Measurements from ENCODE around the gene MEIS2.

Gene MEIS2

GRCh38 chr15:37072181-37072580 lies 28.2 kb downstream of the MEIS2 start:
- DNase-seq, result no peak

DNA sequence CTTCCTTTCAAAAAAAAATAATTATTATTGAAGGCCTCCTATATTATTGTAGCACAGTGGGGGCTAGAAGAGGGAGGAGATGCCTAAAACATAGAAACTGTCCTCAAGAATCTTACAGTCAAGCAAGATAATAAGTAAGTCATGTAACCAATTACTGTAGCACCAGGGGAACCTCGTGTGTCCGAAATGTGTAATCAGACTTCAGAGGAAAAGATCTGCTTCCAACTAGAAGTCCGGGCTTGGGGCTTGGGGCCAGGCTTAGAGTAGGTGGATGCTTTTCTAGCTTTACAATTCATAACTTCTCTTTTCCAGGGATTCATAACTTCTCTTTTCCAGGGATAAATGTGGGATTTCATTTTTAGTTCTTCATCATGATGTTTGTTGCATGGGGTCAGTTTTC lies 29.2 kb downstream of the MEIS2 start:
- DNase-seq, result no peak

DNA sequence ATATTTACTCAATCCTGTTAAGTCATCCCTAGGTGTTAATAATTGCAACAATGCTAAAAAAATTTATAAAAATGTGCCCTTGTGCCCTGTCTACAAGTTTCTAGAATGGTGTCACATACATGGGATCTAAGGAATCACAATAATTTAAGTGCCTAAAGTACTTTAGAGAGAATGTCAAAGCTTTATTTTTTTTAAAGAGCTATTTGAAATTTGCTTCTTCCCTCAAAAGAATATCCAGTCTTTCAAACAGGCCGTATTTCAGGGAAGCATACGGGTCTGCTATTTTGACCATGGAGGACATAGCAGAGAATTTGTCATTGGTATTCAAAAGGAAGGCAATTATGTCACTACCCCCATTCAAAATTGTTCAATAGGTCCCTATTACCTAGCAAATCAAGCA lies 29.7 kb downstream of the MEIS2 start:
- no peak for DNase-seq

GRCh38 chr15:37061996-37062395 lies 38.4 kb downstream of the MEIS2 start:
- no peak for DNase-seq

- DNase-seq, result no peak
Observed at GRCh38 chr15:37059086-37059485, 41.3 kb downstream of the MEIS2 start.

- DNase-seq, result no peak
Observed at GRCh38 chr15:37058316-37058985, 41.9 kb downstream of the MEIS2 start.

DNA sequence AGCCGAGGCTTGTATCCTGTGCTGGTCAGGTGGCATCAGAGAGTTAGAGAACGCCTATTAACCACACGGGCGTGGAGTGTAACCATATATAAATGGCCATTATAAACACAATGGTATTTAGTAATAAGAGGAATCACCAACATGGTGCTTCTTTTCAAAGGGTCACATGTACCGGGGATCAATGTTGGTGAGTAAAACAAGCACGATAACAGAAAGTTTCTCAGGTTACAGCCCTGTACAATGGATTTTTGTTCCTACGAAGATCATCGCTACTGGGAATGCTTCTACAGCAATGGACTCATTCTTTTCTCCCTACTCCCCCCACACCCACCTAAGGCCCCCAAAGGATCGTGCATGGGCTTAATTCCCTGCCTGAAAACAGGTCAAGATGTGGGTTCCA lies 42.5 kb downstream of the MEIS2 start:
- no peak for DNase-seq

DNA sequence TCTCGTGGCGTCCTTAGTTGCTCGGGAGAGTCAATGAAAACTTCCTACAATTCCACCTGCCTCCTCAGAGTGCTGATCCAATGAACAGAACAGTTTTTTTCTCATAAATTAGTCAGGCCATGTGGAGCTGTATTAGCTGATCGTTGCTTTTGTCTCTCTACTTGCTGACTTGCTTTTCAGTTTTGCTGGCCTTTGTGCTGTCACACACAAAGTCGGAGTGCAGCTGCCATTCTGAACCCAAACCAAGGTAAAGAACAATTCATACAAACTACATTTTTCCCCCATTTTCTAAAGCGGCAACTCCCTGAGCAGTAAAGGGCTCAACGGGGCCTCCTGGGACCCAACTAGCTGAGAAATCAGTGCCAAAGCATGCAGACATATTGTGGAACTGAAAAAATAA lies 43.1 kb downstream of the MEIS2 start:
- DNase-seq, result no peak

DNA sequence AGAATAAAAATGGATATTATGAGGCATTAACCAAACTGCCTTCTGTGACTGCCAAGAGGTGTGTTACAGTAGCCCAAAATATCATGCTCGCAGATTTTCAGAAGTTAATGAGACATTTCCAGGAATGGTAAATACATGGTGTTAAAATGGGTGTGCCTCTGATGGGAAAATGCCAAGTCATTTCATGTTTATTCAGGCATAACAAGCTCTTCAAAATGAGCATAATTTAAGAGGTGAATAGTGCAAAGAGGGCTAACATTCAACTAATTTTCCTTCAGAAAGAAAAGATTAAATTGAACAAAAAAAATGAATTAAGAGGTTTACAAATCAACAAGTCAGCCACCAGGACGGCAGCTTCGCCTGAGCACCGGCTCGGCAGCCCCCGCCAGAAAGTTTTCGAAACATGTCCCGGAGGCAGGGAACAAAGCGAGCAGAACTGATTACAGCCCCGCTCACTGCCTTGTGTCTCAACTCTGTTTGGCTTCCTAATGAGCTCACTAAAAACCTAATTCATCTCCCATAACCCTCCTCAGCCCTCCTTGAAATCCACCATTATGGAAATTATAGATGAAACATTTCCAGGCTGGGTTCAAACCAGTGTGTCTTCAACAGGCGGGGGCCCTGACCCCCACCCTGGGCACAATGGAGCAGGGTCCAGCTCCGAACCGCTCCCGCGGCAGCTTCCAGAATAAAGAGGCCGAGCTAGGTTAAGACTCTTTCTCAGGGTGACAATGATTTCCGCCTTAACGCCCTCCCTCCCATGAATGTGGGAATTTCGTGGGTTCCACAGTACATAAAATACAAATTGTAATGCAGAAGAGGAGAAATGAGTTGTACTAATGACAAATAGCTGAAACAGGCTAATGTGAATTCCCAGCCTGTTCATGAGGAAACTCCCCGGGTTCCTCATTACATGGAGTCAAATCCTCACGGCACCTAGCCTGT lies 43.9 kb downstream of the MEIS2 start:
- DNase-seq, result no peak

DNA sequence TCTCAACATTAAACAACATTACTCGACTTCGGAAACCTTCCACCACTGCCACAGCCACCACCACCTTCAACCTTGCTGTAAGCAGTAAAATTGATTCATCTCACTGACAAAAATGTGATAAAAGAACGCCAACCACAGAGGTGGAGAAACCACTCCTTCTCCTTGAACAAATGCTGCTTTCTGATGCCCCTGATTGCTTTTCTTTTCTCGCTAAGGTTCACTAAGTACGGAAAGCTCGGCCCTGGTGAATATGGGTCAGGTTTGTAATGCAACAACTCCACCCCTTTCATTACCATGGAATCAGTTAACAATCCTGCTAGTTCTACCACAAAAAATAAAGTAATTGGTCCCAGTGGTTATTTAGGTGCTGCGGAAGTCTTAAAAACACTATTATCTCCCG lies 44.9 kb downstream of the MEIS2 start:
- no peak for DNase-seq

DNA sequence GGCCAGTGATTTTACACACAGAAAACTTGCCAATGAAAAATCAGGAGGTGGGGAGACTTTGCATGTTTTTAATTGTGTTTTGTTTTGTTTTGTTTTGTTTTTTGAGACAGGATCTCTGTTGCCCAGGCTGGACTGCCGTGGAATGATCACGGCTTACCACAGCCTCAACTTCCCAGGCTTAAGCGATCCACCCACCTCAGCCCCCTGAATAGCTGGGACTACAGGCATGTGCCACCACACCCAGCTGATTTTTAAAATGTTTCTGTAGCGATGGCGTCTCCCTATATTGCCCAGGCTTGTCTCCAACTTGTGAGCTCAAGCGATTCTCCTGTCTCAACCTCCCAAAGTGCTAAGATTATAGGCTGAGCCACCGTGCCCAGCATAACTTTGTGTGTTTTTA lies 46.0 kb downstream of the MEIS2 start:
- DNase-seq, result no peak

DNA sequence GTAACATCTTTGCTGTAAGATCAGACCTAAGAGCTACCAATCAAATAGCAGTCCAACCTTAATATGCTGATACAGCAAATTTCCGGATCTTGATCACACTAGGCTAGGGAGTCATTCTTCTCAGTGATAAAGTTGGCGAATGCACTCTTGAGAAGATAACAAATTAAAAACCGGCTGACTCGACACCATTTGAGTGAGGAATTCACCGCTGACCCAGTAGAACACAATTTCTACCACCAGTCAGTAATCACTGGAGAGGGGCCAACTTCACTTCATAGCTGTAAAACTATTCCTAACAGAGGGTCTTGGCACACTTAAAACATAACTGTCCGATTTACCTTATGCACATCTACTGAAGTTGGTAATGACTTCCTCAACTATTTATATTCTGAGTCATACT lies 47.2 kb downstream of the MEIS2 start:
- DNase-seq, result no peak

GRCh38 chr15:37050345-37050744 lies 50.0 kb downstream of the MEIS2 start:
- DNase-seq, result no peak

DNA sequence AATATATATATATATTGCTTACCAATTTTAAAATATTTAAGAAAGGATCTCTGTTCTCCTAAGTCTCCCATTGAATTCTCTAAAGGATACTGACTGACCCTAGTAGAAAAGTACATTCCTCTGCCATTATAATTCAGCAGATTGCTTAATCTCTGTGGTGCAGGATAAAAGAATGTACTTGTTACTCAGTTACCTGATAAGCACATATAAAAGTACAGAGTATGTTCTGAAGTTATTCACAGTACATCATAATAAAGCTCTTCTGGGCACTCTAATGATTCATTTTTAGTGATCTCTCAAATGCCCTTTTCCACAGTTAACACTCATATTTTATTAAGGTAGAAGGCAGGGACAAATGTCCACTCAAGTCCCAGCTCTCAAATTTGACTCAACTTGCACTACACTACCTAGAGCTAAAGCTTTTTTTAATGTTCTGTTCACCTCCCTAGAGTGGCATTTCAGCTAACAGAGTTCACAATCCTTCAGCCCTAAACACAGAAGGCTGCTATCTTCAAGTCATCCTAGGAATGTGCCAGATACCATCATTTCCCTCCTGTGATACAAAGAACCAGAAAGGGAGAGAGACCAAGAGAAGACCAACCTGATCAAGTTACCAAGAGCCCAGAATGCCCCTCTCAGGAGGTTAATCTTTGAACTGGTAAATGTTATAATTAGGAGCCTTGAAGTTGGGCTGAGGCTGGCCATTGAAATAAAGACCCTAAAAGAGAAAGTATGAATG lies 53.3 kb downstream of the MEIS2 start:
- no peak for DNase-seq

DNA sequence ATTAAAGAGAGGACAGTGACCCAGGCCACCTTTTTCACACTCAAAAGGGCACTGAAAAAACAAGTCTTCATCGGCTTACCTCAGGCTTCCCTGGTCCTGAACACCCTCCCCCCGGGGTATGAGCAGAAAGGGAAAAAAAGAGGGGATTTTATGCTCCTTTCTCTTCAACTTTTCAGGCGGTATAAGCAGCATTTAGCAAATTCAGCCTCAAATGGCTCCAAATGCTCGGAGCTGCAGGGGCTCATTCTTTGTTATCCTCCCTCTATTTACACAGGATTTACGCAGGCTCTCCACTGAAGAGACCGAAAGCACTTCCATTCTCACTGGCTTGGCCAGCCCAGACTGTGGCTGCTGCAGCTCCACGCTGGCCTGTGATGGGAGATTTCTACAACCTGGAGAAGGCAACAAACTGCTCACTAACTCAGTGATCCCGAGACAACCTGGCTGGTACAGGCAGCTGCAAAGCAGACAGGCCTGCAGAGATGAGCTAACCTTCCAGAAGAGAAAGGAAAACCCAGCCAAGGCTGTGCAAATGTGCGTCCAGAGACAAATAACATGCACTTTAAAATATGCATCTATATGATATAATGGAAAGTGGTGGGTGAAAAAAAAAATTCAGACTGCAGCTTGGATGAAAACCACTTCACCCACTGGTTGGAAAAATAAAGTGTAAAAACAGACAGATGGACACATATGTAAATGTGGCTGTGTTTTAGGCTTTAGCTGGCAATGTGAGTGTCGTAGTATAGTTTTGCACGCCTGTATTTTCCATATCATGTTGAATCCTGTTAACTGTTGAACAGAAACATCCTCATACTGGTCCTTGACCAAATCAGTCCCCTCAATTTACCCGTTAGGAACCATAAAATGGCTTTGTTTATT lies 54.2 kb downstream of the MEIS2 start:
- no peak for DNase-seq

DNA sequence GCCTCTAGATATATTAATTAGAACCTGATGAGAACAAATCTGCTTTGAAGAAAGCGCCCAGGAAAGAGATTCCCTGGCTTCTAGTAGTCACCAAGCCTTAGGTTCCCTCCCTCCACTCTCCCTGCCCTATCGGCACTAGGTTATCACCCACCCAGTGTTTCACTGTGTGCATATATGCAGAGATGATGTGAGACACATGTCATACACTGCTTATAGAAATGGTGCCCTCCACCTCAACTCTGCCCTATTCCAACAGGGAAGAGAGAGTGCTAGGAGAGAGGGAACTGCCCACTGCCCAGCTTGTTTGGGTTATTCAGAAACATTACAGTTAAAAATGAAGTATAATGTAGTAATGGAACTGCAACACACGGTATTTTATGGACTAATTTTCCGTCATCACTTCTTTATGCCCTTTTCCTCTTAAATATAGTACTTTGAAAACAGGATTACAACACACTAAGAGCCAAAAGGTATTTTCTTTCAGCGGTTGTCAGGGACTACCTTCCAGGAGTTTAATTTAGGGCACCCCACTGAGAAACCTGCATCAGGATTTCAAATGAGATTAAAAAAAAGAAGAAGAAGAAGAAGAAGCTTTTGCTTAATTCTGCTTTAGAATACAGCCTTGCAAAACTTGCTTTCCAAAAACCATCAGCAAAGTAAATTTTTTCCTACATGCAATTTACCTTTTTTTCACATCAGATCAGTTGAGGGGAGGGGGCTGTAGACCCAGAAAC lies 55.3 kb downstream of the MEIS2 start:
- no peak for DNase-seq

DNA sequence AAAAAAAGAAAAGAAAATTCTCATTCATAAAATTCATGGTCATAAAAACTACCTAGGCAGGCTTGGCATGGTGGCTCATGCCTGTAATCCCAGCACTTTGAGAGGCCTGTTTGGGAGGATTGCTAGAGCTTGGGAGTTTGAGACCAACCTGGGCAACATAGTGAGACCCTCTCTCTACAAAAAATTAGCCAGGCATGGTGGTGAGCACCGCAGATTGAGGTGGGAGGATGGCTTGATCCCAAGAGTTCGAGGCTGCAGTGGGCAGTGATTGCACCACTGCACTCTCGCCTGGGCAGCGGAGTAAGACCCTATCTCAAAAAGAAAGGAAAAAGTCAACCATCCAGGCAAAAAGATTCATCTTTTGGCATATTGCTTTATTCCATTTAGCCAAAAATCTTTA lies 58.5 kb downstream of the MEIS2 start:
- DNase-seq, result no peak

DNA sequence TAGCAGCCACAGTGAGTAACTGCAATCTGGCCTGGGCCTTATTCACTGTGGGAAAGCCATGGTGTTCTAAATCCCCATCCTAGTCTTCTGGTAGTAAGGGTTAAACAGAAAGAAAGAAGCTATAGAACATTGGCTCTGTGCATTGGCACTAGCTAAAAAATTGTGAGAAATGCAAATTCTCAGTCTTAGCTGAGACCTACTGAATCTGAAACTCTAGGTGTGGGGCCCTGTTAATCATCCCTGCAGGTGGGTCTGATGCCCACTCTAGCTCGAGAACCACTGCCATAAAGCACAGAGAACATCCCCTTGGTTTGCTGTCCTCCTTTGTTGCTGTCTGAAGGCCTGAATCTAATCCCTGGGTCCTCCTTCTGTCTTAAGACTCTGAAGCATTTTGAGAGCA lies 59.3 kb downstream of the MEIS2 start:
- DNase-seq, result no peak

DNA sequence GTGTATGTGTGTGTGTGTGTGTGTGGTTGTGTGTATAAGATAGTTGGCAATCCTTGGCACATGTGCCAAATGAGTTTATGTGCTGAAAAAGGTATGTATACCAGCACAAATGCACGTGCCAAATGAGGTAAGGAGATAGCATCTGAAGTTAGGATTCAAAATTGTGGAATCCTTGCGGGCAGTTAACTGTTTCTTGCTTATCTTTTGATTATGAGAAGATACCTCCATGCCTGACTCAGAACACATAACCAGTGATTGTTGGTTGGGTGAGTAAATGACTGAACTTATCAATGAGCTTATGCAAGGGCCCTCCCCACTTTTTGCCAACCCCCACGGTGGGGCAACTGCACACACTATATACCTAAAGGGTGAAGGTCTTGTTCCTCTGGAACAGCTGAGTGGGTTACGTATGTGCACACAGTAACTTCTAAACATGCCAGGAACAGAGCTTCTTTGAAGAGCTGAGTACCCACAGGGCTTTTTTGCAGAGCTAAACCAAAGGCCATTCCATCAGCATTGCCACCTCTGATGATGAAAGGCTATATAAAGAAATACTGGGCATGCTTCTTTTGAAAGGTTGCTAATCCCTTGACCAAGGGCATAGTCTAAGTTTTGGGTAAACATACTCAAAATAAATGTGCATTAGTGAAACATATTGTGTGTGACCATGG lies 60.1 kb downstream of the MEIS2 start:
- no peak for DNase-seq

DNA sequence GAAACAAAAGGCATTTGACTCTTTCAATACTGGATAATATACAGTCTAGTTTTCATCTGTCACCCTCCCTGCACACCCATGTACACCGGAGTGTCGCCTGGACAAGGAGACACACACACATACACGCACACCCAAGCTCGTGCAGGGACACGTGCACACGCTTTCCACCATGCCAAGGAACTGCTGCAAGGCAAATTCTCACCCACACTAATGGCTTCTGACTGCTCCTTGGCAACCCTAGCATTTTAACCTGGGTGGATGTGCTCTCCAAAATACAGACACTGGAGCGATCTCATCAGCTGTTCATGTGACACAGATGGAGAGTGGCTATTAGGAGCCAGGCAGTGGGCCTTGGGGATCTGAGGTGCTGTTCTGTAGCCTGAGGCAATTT lies 61.6 kb downstream of the MEIS2 start:
- DNase-seq, result no peak

All from activated CD4-positive, alpha-beta T cell treated with anti-CD3 and anti-CD28 coated beads, Interleukin-2, amount 50 U/mL, for 48 hours (primary cell).